Retina (tissue), 1 donor: Measurements from ENCODE around the gene HOXA7.

Source experiments
- DNase-seq: peaks from one replicate; pipeline ENCODE4 v3.0.0-alpha.2; 2016

Gene HOXA7

DNA sequence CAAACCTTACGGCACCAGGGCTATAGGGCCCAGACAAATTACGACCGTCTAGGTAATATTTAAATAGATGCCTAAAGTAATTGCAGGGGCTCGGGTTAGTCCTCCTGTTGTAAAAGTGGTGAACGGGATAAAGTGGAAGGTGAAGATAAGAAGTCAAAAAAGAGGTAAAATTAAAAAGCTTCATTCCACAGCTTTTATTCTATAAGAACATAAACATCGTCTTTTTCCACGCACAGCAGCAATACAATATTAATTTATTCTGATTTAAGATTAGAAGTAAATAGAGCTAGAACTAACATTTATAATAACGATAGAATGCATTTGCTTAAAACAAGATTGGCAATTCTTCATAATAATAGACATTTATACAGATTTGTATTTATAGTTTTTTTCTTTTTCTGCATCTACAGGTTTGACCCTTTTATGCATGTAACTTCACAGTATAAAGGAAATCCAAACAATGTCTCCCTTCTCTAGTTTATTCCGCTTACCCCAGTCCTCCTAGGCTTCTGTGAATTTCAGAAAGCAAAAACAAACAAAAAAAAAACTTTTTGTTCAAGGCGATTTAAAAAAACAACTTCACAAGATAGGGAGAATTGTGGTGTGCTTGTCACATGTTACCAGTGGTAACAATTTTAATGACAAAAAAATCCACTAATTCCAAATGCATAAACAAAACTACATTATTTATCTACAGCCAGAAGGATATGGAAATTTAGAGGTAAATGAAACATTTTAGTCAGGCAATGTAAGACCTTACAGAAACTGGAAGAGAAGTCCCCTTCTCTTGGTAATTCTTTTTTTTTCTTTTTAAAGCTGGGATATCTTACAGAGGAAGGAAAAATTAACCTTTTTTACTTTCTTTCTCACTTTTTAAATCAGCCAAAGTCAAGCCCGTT lies 14.2 kb upstream of the HOXA7 start:
- DNase-seq = no peak

DNA sequence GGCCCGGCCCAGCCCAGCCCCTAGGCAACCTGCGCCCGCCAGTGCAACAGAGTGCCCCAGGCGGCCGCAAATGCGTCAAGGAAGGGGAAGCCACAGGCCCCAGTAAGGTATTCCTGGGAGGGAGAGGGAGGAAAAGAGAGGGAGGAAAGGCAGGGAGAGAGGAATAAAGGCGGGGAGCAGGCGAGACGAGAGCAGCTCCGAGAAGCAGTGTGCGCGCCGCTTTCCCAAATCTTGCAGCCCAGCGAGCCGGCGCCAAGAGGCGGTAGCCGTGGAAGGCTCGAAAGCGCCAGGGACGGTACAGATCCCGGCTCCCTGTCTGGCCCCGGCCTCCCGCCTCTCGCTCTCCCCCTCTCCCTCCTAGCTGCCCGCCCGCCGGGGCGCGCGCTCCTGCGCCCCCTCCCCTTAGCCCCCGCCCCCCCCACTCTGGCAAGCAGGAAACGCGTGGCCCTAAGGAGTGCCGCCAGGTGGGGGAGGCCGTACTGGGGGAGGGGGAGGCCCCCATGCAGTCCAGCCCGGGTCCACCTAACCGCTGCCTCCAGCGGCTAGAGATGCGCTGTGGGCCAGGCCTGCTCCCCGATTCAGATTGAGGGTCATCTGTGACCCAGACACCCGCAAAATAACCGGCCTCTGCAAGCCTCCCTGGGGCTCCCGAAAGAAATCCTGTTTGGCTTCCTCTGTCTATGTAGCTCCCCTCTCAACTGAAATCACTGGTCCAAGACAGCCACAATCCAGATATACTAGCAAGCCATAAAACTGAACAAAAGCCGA lies 13.4 kb upstream of the HOXA7 start:
- no peak for DNase-seq

DNA sequence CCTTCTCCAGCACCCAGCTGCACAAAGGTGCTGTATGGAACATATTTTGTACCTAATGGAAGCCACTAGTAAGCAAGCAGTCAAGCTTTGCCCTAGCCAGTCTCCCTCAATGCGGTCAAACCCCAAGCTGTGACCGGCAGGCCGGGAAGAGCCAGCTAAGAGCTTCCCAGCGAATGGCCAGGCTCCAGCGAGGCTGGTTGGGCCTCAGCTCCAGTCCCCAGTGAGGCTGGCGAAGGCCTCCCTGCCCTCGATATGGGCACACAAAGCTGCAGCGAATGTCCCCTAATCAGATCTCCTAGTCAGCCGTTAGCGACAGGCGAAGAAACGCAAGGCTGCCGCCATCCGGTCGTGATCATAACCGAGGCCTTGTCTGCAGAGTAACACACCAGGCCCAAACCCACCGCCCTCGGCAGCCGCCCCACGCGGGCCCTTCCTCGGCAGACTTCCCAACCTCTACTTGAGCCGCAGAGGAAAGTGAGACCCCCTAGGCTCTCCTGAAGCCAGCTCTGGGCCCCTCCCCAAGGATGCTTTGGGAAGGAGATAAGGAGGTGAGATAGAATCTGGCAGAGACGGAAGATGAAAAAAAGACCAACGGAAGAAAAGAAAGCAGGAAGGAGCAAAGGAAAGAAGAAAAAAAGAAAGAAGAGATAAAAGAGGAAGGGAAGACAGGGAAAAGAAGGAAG lies 11.9 kb upstream of the HOXA7 start:
- DNase-seq = no peak

DNA sequence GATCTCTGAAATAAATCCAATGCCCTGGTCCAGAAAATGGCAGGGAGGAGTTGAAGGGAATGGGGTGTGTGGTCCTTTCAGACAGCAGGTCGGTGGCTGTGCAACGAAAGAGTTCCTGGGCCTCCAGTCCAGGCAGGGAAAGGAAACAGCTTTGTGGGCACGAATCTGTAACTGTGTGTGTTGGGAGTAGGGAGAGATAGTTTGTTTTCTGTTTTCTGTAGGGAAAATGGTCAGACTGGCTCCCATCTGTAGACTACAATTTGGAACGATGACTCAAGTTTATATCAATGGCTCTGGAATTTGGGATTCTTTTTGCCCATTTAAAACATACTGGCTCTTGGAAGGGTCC lies 11.4 kb upstream of the HOXA7 start:
- DNase-seq = no peak

DNA sequence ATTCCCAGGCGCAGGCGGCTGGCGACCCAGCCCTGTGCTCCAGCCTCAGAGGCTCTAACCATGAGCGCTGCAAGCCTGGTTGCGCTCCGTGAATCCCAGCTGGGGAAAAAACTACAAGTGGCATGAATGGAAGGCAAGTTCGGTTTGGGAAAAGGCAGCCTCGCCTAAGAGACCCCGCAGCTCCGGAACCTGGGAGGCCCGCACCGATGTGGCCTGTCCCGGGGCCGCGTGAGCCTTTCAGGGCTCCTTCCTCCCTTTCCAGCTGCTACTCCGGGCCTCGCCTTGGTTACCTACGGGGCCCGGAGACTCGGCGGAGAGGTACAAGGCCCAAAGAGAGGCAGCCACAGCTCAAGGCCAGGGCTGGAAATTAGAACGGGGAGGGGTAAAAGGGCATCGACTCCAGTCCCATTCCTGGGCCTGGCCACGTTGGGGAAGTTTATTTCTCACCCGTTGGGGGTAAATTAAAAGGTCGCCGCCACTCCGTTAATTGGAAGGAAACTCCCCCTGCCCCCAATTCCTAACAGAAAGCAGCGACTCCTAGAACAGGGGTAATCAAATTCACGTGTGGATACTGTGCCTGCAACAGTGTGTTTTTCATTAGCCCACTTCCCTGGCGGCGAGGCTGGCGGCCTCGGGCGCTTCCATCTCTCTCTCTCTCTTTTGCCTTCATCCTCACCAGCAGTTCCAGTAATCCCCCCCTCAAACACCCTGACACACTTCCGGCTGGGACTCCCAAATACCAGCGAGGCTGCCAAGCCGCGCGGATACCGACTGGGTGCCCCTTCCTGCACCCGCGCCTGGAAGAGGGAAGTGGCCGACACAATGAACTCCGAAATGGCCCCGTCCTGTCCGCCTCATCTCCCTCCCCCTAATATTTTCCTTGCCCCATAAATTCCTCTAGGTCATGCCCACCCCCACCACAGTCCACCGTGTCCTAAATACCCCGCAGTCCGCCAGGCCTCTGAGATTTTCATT lies 10.3 kb upstream of the HOXA7 start:
- peak; percentile 77 for DNase-seq

DNA sequence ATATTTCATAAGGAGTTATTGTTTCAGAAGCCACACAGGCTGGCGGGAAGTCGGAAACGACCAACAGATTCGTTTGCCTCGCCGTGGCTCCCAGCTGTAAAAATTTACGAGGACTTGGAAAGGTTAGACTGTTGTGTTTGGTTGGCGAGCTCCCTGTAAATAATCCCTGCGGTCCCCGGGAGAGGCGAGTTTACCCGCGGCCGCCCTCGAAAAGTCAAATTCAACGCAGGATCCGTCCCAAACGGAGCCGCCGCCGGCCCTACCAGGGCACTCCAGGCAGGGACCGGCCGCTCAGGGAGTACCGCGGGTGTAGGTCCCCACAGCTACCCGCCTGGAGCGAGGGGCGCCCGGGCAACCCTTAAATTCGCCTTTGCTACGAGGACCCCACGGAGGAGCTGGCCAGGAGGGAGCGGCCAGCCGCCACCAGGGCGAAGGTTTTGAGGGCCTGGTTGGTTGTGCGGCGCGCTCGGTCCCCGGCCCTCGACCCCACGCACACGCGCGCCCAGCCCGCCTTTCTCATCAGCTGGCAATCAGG lies 9.6 kb upstream of the HOXA7 start:
- no peak for DNase-seq

DNA sequence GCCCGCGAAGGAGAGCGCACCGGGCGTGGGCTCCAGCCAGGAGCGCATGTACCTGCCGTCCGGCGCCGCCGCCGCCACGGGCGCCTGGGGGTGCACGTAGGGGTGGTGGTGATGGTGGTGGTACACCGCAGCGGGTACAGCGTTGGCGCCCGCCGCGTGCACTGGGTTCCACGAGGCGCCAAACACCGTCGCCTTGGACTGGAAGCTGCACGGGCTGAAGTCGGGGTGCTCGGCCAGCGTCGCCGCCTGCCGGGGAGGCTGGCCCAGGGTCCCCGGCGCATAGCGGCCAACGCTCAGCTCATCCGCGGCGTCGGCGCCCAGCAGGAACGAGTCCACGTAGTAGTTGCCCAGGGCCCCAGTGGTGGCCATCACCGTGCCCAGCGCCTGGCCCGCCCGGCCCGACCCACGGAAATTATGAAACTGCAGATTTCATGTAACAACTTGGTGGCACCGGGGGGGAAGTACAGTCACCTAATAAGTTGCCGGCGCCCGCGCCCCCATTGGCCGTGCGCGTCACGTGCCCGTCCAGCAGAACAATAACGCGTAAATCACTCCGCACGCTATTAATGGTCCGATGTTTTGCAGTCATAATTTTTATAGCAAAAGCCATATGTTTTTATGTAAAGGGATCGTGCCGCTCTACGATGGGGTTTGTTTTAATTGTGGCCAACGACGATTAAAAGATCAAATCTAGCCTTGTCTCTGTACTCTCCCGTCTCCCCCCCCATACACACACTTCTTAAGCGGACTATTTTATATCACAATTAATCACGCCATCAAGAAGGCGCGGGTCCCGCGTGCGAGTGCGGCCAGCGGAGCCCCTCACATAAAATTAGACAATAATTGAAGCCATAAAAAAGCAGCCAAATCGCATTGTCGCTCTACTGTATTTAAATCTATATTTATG lies 8.9 kb upstream of the HOXA7 start, which contains the start of gene HOXA9:
HOXA9 (minus strand) TSS at position 449 of the 907 bp plus-strand sequence; CDS start at position 369, 80 bp downstream.
- no peak for DNase-seq

DNA sequence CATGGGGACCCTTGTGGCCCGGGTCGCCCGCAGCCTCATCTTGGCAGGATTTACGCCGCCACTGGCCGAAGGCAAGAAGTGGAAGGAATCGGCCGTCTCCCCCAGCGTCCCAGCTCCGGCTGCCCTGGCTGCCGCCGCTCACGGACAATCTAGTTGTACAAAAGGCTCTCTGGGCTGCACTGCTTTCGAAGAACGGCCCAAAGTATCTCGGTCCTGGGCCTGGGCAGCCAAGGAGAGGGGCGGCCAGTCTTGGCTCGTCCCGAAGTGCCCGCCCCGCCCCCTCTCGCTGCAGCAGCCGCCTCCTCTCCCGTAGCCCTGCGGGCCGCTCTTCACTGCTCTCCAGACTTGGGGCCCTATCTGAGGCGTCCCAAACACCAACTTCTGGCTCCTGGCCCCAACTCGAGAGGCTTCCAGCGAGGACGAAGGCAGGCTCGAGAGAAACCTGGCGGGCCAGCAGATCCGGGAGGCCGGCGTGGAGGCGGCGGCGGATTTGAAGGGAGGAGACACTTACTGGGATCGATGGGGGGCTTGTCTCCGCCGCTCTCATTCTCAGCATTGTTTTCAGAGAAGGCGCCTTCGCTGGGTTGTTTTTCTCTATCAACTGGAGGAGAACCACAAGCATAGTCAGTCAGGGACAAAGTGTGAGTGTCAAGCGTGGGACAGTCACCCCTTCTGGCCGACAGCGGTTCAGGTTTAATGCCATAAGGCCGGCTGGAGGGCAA lies 8.1 kb upstream of the HOXA7 start:
- no peak for DNase-seq

DNA sequence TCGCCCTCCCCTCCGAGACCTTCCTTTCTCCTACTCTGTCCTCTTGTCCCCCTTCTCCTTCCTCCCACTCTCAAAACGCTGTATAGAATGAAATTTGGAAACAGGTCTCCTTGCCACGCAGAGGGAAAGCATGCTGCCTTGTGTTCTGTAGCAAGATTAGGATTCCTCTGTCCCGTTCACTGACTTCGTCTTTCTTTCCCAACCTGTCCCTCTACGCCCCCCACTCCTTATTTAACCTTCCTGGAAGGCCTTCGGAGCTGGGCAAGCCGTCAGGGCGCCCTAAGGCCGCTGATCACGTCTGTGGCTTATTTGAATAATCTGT lies 7.5 kb upstream of the HOXA7 start:
- no peak for DNase-seq

DNA sequence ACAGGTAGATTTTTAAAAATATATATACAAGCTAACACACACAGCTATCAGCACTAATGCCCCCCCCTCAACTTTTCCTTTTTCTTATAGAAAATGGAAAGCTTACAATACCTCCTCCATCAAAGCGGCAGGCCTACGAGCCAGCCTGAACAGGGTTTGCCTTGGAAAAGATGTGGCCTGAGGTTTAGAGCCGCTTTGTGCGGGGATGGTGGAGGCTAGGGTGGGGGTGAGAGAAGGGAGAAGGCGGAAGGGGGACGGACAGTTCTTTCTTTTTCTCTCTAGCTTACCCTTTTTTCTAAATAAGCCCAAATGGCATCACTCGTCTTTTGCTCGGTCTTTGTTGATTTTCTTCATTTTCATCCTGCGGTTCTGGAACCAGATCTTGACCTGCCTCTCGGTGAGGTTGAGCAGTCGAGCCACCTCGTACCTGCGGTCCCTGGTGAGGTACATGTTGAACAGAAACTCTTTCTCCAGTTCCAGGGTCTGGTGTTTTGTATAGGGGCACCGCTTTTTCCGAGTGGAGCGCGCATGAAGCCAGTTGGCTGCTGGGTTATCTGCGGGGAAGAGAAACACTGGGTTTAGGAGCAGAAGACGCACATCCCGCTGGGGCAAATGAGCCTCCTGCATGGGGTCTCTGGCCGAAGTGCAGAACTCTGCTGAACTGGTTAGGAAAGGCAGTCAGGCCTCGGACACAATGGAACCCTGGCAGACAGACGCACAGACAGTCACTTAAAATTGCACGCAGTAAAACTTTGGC lies 7.0 kb upstream of the HOXA7 start:
- DNase-seq = no peak

DNA sequence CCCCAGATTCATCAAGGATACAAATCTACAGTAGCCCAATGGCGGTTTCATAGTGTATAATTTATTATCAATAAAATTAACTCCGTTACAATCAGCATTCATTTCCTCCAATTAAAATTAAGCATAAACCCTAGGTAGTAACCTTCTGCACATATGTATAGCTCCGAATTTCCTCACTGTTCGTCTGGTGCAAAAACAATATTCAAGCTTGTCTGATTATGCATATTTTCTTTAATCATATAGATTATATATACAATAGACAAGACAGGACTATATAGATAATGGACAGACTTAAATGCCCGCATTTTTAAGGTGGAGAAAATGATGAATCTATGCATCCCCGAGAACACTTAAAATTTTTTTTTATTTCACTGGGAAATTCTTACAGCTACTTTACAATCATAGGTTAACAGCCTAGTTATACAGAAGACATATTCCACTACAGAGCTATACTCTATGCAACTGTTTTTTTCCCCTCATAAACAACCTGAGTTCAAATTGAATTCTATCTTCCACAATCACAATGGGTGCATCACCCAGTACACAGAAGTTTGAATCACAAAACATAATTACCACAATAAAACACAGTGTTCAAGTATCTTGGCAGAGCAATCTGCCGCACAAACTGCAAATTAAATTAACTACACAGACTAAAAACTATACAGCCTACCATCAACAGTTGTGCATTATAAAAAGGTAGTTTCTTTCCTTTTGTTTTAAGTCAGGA lies 6.2 kb upstream of the HOXA7 start:
- DNase-seq = no peak

DNA sequence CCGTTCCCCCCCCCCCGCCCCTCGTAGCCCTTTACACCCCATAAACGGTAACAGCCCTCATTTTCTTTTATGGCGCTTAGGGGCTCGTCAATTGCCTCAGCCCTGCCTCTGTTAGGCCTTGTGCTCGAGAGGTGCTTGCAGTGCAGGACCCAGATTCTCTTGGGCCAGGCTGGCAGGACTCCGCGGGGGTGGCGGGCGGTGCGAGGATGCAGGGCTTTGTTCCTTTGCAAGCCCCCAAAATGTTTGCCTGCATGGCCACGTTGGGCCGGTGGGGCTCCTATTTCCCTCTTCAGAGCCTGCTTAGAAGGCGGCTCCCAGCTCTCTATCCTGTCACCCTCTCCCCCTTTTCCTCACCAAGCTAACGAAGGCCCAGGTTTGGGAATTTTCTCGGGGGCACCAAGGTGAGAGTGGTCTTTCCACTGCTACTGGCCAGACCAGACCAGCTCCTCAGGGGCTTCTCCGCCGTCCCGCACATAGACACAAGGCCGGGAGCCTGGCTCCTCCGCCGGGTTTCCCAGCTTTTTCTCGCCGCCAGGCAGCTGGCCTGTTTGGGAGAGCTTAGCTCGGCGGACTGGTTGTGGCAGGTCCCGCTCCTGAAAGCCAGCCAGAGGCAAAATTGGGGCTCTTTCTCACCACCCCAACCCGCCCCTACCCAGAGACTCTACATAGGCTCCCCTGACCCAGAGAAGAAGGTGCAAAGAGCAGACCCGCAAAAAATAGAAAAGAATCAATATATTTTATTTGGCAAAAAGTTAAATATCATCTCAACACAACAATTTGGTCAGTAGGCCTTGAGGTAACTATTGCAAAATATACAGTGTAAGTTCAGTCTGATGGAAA lies 5.5 kb upstream of the HOXA7 start:
- peak; percentile 65 for DNase-seq

DNA sequence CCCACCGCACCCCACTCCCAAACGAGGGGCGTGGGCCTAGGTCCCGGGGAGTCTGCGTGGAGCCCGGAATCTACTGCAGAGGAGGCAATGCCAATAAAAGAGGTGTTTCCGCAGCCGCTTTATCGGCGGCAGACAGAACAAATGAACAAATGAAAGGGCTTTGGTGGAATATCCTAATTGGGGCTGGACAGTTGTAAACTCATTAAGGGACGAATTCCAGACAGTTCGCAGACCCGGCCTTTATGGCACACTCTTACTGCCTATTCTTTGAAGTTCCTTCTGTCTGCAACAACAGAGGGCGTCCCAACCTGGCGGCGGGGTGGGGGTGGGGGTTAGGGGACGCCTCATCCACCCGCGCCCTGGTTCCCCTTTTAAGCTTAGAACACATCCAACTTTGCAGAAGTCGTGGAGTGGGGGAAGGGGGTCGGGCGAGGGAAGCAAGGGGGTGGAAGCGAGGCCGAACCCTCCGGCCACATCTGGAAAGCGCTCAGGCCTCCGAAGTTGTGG lies 4.8 kb upstream of the HOXA7 start:
- no peak for DNase-seq

DNA sequence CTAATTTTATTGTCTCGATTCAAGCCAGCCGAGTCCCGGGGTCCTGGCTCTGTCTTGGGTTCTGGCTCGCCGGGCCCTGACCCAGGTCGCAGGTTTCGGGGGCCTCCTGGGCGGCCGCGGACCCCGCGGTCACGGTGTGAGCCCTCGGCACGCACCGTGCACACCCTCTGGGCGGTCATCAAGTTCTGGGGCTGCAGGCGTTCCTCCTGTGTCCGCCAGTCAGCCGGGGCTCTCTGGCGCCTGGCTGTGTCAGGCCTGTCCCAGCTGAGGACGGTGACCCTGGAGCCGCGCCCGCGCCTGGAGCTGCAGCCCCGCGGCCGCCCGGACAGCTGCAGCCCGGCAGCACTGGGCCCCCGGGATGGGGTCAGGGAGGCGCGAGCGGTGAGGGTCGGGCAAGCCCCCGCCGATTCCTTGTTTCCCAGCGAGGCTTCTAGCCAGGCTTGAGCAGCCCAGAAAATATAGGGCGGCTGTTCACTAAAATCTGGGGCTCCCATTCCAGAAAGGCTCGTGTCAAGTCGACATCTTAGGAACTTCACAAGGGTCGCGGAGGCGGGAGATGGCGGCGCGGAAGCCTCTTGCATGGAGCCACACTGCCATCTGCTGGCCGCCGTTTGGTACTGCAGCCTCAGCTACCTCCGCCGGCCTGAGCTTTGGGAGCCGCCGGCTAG lies 4.2 kb upstream of the HOXA7 start:
- peak; percentile 97 for DNase-seq

DNA sequence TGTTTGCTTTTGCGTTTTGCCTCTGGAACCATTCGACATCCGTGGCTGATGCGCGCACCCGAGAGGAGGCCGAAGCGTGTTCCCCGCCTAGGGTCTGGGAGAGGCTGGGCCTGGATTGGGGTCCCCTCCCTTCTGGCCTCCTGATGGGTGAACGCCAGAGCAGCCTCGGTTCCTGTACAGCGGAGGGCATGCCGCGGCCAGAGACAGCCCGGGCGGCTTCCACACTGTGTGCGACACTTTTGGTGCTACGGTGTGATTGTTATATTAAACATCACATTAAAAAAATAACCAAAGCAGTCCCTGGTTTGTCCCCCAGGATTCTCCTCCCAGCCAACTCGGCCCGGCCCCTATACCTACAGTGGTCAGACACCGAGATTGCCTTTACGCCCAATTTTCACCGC lies 3.7 kb upstream of the HOXA7 start:
- DNase-seq = peak; percentile 75

DNA sequence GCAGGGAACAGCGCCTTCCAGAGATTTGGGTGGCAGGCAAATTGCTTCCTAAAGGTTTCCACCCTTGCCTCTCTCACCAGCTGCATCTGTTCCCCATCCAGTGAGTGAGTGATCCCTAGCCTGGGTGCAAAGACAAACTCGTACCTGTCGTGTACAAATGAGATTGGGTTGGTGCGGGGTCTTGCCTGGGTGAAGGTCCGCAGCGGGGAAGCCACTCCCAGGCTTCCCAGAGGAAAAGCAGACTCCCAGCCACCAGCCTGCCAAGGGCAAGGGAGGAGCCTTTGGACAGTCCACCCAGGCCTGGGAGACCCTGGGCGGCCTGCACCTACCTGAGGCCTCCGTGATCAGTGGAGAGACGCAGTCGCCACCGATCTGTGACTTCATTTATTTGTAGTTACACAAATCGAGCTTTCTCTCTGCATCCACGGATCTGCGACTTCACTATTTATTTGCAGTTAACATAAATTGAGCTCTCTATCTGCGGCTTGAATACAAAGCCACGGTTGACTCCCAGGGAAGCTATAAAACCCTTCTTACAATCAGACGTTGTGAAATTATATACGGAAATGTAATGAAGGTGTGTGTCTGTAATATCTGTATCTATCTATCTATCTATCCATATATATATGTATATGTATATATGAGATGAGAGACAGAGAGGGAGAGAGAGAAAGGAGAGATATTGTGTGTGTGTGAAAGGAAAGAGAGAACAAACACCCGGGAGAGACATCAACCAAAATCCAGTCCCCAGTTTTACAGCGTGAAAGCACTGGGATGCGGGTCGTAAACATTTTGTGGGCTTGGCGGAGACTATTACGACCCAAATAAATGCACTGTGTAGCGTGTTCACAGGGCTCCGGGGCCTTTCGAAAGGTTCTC lies 3.0 kb upstream of the HOXA7 start:
- DNase-seq = peak; percentile 75
